SU-DHL-6 (cell line): Measurements from ENCODE around the gene FBXL15.

Source experiments
- H2AFZ ChIP-seq: fragments of 200-600 bp; sonication (generic); 2 replicates; pipeline ENCODE4 v1.6.1; 2014; ENCODE audit warnings: low read depth, mild to moderate bottlenecking, moderate library complexity, mixed read lengths, antibody characterized with exemption, low read length; ENCODE audit not compliant: severe bottlenecking
- H3F3A ChIP-seq: fragments of 200-600 bp; shearing (Covaris generic); 2 replicates; pipeline ENCODE4 v1.6.0; 2016; ENCODE audit warnings: antibody characterized with exemption, mild to moderate bottlenecking; ENCODE audit not compliant: insufficient read depth
- H3K27ac ChIP-seq: fragments of 200-600 bp; sonication (generic); 2 replicates; pipeline ENCODE4 v1.5.1; 2016; ENCODE audit warnings: low read depth, mild to moderate bottlenecking, low read length, moderate library complexity, mixed read lengths
- H3K27me3 ChIP-seq: fragments of 200-600 bp; sonication (generic), shearing (Covaris generic); 2 replicates; pipeline ENCODE4 v1.6.0; 2014; ENCODE audit warnings: mild to moderate bottlenecking, low read length
- H3K36me3 ChIP-seq: fragments of 200-600 bp; sonication (generic); 2 replicates; pipeline ENCODE4 v1.6.1; 2014; ENCODE audit warnings: mild to moderate bottlenecking, low read length, mixed read lengths
- H3K4me2 ChIP-seq: fragments of 300-600, 200-600 bp; shearing (Covaris generic), sonication (generic); 2 replicates; pipeline ENCODE4 v1.6.0; 2014; ENCODE audit warnings: low read length, low read depth, mild to moderate bottlenecking; ENCODE audit not compliant: poor library complexity, severe bottlenecking
- H3K4me3 ChIP-seq: fragments of 200-600 bp; sonication (generic); 2 replicates; pipeline ENCODE4 v1.5.1; 2014; ENCODE audit warnings: antibody characterized with exemption, low read length, mild to moderate bottlenecking, mixed read lengths; ENCODE audit not compliant: insufficient read depth, poor library complexity, severe bottlenecking
- H3K79me2 ChIP-seq: fragments of 200-600 bp; sonication (generic); 2 replicates; pipeline ENCODE4 v1.6.1; 2014; ENCODE audit warnings: mild to moderate bottlenecking, low read length, moderate library complexity; ENCODE audit not compliant: insufficient read depth
- H3K9ac ChIP-seq: fragments of 200-600 bp; sonication (generic); 2 replicates; pipeline ENCODE4 v1.7.0; 2014; ENCODE audit warnings: mild to moderate bottlenecking, low read length
- H3K9me2 ChIP-seq: fragments of 200-600 bp; sonication (generic); replicated peaks from 2 replicates; pipeline ENCODE4 v1.6.1; 2014; ENCODE audit warnings: low read length; ENCODE audit not compliant: insufficient read depth
- H3K9me3 ChIP-seq: fragments of 200-600 bp; sonication (generic); 2 replicates; pipeline ENCODE4 v1.6.1; 2014; ENCODE audit warnings: low read length, mixed read lengths; ENCODE audit not compliant: insufficient read depth
- H4K20me1 ChIP-seq: fragments of 200-600 bp; sonication (generic); 2 replicates; pipeline ENCODE4 v1.6.1; 2014; ENCODE audit warnings: low read depth, mild to moderate bottlenecking, antibody characterized with exemption, low read length, moderate library complexity, mixed read lengths
- EZH2phosphoT487 ChIP-seq: fragments of 200-600 bp; sonication (generic), shearing (Covaris generic); conservative IDR thresholded peaks from 2 replicates; pipeline ENCODE4 v1.6.1; 2018; ENCODE audit warnings: mild to moderate bottlenecking, antibody characterized with exemption, low read length, moderate library complexity, mixed read lengths
- TF ChIP-seq, protein P1 (sequence below): fragments of 200-600 bp; sonication (generic); IDR thresholded peaks from one replicate; pipeline ENCODE4 v1.5.1; 2017; ENCODE audit warnings: antibody characterized with exemption, mild to moderate bottlenecking, low read length, moderate library complexity; ENCODE audit not compliant: insufficient read depth, poor library complexity, severe bottlenecking

Gene FBXL15

DNA sequence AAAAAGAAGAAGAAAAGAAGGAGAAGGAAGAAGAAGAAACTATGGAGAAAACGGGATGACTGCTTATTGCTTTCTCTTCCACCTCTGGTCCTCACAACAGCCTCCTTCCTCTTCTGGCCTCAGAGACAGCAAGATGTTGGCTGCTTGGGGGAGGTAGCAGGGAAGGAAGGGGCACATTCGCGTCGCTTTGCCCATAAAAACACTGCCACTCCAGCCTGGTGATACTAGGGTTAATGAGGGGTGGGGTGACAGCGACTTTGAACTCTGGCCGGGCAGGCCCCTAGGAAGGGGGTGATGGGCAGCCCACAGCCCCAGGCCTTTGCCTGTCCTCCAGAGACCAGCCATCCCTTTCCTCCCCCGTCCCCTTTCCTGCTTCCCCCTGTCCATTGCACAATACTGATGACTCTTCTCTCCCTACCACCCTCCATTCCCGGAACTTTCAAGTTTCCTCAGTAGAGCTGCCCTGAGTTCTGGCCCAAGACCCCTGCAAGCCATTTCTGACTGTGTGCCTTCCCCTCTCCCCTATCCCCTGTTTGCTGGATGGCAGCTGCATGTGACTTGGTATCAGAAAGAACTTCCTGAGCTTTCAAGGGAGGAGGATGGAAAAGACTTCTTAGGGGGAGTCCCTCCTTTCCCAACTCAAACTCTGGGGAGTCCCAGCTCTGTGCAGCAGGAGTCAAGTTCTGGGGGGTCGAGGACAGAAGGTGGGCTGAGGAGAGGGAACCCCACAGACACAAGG lies 13.9 kb downstream of the FBXL15 start:
- no peak overlapping the region for H3K4me3 ChIP-seq
- no peak overlapping the region for H3K27ac ChIP-seq
- TF ChIP-seq, protein P1, sequence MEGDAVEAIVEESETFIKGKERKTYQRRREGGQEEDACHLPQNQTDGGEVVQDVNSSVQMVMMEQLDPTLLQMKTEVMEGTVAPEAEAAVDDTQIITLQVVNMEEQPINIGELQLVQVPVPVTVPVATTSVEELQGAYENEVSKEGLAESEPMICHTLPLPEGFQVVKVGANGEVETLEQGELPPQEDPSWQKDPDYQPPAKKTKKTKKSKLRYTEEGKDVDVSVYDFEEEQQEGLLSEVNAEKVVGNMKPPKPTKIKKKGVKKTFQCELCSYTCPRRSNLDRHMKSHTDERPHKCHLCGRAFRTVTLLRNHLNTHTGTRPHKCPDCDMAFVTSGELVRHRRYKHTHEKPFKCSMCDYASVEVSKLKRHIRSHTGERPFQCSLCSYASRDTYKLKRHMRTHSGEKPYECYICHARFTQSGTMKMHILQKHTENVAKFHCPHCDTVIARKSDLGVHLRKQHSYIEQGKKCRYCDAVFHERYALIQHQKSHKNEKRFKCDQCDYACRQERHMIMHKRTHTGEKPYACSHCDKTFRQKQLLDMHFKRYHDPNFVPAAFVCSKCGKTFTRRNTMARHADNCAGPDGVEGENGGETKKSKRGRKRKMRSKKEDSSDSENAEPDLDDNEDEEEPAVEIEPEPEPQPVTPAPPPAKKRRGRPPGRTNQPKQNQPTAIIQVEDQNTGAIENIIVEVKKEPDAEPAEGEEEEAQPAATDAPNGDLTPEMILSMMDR, result no peak
- no peak for TF ChIP-seq EZH2phosphoT487
- H3F3A ChIP-seq, result 0 out of 2 replicates have a peak, but pooled peaks cover 5% of the 10 kb centered on the region
- no peaks in the 10 kb centered on the region for H4K20me1 ChIP-seq
- no peaks in the 10 kb centered on the region for H3K9me2 ChIP-seq
- 0 out of 2 replicates have a peak, but pooled peaks cover 8% of the 10 kb centered on the region for H3K79me2 ChIP-seq
- no peaks in the 10 kb centered on the region for H3K27me3 ChIP-seq
- no peaks in the 10 kb centered on the region for H3K9me3 ChIP-seq
- no peak overlapping the region for H3K4me2 ChIP-seq
- H2AFZ ChIP-seq, result no peak overlapping the region
- no peaks in the 10 kb centered on the region for H3K36me3 ChIP-seq
- H3K9ac ChIP-seq, result no peak overlapping the region

DNA sequence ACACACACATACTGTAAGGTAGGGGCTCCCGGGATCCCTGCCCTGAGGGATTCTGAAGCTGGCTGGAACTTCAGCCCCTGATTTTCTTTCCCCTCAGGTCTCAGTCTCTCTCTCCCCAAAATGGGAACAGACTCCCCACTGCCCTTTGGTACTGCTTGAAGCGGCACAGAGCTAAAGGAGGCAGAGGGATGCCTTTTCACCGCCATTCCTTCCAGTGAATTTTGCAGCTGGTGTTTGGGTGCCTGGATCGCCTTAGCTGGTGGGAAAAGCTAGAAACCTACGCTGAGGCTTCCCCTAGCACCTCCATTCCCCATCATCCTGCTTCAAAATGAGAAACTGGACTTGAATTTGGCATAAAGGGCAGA lies 14.5 kb downstream of the FBXL15 start:
- H2AFZ ChIP-seq, result no peak overlapping the region
- H3K79me2 ChIP-seq, result 0 out of 2 replicates have a peak, but pooled peaks cover 8% of the 10 kb centered on the region

DNA sequence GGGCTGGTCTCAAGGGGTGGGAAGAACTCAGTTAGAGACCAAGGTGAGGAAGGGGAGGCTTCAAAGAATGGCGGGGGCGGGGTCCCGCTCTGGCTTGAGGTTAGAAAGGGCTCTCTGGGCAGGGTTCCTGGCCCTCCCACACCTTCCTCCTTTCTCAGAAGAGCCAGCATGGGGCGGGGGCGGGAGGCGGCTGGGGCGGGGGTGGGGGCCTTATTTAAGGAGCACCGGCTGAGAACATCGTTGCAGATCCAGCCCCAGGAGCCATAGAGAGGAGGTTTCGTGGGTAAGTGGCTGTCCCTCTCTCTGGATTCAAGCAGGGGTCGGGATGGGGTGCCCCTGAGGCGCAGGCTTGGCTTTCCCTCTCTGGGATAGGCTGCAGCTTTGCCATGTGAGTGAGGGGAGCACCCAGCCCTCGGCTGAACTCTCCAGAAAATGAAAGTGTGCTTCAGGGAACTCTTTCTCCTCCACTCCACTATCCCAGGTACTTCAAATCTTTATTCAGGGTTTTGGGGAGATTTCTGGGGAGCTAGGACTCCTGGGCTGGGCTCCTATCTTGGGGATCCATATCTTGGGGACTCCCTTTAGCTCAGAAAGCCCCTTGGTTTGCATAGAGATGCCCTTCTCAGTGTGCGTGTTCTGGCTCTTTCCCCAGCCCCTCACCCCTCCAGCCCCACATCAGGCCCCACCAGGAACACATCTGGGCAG lies 15.0 kb downstream of the FBXL15 start:
- Histone ChIP-seq H3F3A (0 out of 2 replicates have a peak, but pooled peaks cover 5% of the 10 kb centered on the region), H3K9me2 (no peaks in the 10 kb centered on the region), H3K9ac (no peak overlapping the region), H4K20me1 (no peaks in the 10 kb centered on the region), H3K27ac (no peak overlapping the region), H3K79me2 (0 out of 2 replicates have a peak, but pooled peaks cover 8% of the 10 kb centered on the region), H2AFZ (no peak overlapping the region), H3K4me3 (no peak overlapping the region), H3K27me3 (no peaks in the 10 kb centered on the region), H3K4me2 (no peak overlapping the region), H3K36me3 (no peaks in the 10 kb centered on the region), H3K9me3 (no peaks in the 10 kb centered on the region)
- no peak for TF ChIP-seq EZH2phosphoT487
- TF ChIP-seq, protein P1, result no peak

More for the DNA sequence above, 14.5 kb downstream of the FBXL15 start:
- no peak overlapping the region for H3K4me3 ChIP-seq
- no peaks in the 10 kb centered on the region for H3K27me3 ChIP-seq
- H3K9ac ChIP-seq, result no peak overlapping the region
- no peak overlapping the region for H3K27ac ChIP-seq
- no peaks in the 10 kb centered on the region for H3K9me3 ChIP-seq
- H3K36me3 ChIP-seq, result no peaks in the 10 kb centered on the region
- no peaks in the 10 kb centered on the region for H4K20me1 ChIP-seq
- TF ChIP-seq EZH2phosphoT487, result no peak
- TF ChIP-seq, protein P1, result no peak
- H3F3A ChIP-seq, result 0 out of 2 replicates have a peak, but pooled peaks cover 5% of the 10 kb centered on the region
- H3K4me2 ChIP-seq, result no peak overlapping the region
- H3K9me2 ChIP-seq, result no peaks in the 10 kb centered on the region
